Stimulated activated memory B cell treated with anti-CD40 and anti-IgM and Interleukin-4, amounts not matched to agents 10 μg/mL and 1 μg/mL and 100 μg/mL, for 72 hours (primary cell): Measurements from ENCODE around the gene FAM241A.
"Not testable (repeated sequence)": the region's sequence is repeated elsewhere in the genome, so short reads cannot be mapped to it uniquely, and the experiment has no call there.

Experiments
- ATAC-seq: fragments of 150-1000 bp; cut with Tn5 transposase; 2 replicates; pipeline ENCODE4 v1.10.0; 2021
- H3K27ac Mint-ChIP-seq: one replicate; pipeline ENCODE4 v1.8.0; 2022; ENCODE audit warnings: mild to moderate bottlenecking, mixed read lengths
- H3K27me3 Mint-ChIP-seq: one replicate; pipeline ENCODE4 v1.8.0; 2022; ENCODE audit warnings: mixed read lengths
- H3K36me3 Mint-ChIP-seq: one replicate; pipeline ENCODE4 v1.8.0; 2022; ENCODE audit warnings: mixed read lengths
- H3K4me1 Mint-ChIP-seq: one replicate; pipeline ENCODE4 v1.8.0; 2022; ENCODE audit warnings: mixed read lengths
- H3K4me3 Mint-ChIP-seq: one replicate; pipeline ENCODE4 v1.8.0; 2022; ENCODE audit warnings: mild to moderate bottlenecking, moderate library complexity, mixed read lengths
- H3K9me3 Mint-ChIP-seq: one replicate; pipeline ENCODE4 v1.8.0; 2022; ENCODE audit warnings: mixed read lengths

Gene FAM241A

GRCh38 chr4:112145326-112145789 lies at the start of gene FAM241A:
Gene FAM241A (plus strand): TSS chr4:112145454. CDS start chr4:112145581, 127 bp downstream.
- Mint-ChIP-seq H3K4me1 (peaks cover 23% of the 10 kb centered on the region), H3K27ac (peak within 1 kb of the TSS; percentile 74), H3K4me3 (peak within 1 kb of the TSS; percentile 92), H3K27me3 (no peaks in the 10 kb centered on the region), H3K9me3 (peaks cover 3% of the 10 kb centered on the region), H3K36me3 (no peaks in the 10 kb centered on the region)
- peak; percentile 98 for ATAC-seq

DNA sequence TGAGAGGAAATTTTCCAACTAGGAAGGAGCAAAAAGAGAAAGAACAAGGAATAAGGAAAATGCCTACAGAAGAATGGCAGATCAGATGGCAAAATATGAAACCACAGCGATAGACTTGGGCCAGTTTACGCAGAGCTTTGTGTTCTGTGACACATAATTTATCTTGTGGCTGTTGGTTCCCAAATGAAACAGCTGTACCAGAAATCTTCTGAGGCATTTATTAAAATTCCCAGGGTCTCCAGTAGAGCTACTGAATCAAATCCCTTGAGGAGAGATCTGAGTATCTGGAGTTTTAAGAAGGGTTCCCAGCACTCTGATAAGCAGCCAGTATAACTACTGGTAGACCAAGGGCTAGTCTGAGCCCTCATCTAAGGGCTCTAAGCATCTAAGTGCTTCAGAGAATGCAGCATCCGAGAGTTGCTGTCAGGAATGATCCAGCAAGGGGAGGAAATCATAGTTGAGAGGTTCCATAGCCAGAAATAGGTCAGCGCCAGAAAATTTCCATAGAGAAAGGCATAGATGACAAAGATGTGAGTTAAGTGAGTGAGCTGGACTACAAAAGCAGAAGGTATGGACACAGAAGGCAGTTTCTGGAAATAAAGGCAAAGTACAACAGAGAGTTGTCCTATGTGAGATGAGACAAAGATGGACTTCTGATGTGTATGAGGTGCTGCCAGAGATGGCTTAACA lies 46.3 kb upstream of the FAM241A start:
- no peaks in the 10 kb centered on the region for H3K27me3 Mint-ChIP-seq
- H3K36me3 Mint-ChIP-seq: no peaks in the 10 kb centered on the region
- no peak overlapping the region for H3K27ac Mint-ChIP-seq
- H3K4me1 Mint-ChIP-seq: no peaks in the 10 kb centered on the region
- no peak overlapping the region for H3K4me3 Mint-ChIP-seq
- H3K9me3 Mint-ChIP-seq: no peaks in the 10 kb centered on the region
- no peak for ATAC-seq

GRCh38 chr4:112099701-112100297 lies 45.5 kb upstream of the FAM241A start:
- ATAC-seq: no peak
- Mint-ChIP-seq H3K27ac (no peak overlapping the region), H3K27me3 (no peaks in the 10 kb centered on the region), H3K36me3 (no peaks in the 10 kb centered on the region), H3K4me1 (no peaks in the 10 kb centered on the region), H3K4me3 (no peak overlapping the region), H3K9me3 (no peaks in the 10 kb centered on the region)

DNA sequence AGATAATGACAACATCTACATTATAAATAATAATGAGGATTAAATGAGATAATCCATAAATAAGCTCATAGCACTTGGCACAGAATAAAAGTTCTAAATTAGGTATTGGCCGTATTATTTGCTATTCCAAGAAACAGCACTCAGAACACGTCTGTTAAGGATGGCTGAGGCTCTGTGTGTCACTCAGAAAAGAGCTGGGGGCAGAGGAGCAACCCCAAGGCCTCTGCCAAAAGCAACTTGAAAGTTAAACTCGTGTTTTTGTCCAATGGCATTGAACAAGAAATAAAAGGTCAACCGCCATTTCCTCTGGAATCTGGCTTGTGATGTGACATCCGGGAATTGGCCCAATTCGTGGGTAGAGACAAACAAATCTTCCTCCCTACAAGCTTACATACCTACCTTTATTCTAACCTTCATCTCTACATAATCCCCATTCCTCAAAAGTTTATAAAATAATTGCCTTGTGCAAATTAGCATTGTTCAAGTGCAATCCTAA lies 42.3 kb upstream of the FAM241A start:
- Mint-ChIP-seq H3K4me1 (no peaks in the 10 kb centered on the region), H3K36me3 (no peaks in the 10 kb centered on the region), H3K27ac (no peak overlapping the region), H3K4me3 (no peak overlapping the region), H3K9me3 (no peaks in the 10 kb centered on the region), H3K27me3 (no peaks in the 10 kb centered on the region)
- ATAC-seq: no peak

- ATAC-seq: no peak
- no peaks in the 10 kb centered on the region for H3K36me3 Mint-ChIP-seq
- H3K27me3 Mint-ChIP-seq: no peaks in the 10 kb centered on the region
- H3K4me1 Mint-ChIP-seq: peaks cover 6% of the 10 kb centered on the region
- no peak overlapping the region for H3K27ac Mint-ChIP-seq
- H3K4me3 Mint-ChIP-seq: no peak overlapping the region
- no peaks in the 10 kb centered on the region for H3K9me3 Mint-ChIP-seq
Measured at GRCh38 chr4:112105201-112105969, 39.9 kb upstream of the FAM241A start.

- H3K36me3 Mint-ChIP-seq: no peaks in the 10 kb centered on the region
- H3K4me1 Mint-ChIP-seq: peaks cover 6% of the 10 kb centered on the region
- H3K27ac Mint-ChIP-seq: no peak overlapping the region
- H3K4me3 Mint-ChIP-seq: no peak overlapping the region
- no peaks in the 10 kb centered on the region for H3K9me3 Mint-ChIP-seq
- ATAC-seq: no peak
- H3K27me3 Mint-ChIP-seq: no peaks in the 10 kb centered on the region
Measured at GRCh38 chr4:112109360-112110058, 35.7 kb upstream of the FAM241A start.

DNA sequence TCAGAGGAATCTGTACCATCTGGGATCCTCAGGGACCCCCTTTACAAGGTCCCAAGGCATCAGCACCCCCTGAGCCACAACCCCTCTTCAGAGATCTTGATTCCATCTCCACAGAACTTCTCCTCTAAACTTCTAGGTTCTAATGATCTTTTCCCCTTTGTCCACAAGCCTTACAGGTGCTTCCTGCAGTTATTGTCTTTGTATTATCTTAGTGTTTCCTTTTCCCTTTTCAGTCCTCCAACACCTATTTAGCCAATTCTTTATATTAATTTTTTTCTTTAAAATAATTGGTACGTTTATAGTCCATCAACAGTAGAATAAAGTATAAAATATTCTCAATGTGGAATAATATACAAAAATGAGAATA lies 35.2 kb upstream of the FAM241A start:
- ATAC-seq: no peak
- Mint-ChIP-seq H3K4me3 (no peak overlapping the region), H3K27ac (no peak overlapping the region), H3K9me3 (no peaks in the 10 kb centered on the region), H3K4me1 (peaks cover 6% of the 10 kb centered on the region), H3K36me3 (no peaks in the 10 kb centered on the region), H3K27me3 (no peaks in the 10 kb centered on the region)

DNA sequence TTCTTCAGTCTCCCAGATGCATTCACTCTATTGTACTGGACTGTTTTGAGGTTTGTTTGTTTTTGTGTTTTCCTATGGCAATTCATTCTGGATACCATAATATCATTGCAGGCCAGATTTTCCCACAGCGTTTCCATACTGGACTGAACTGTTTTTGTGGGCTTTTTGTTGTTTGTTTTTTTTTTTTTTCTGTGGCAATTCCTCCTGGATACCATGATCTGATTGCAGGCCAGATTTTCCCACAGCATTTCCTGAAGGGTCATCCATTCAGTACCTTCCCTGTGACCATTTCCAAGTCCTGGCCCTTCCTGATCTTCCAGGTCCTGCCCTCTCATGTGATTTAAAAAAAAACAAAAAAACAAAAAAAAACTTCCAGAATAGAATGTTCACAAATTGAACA lies 33.9 kb upstream of the FAM241A start:
- no peak for ATAC-seq
- Mint-ChIP-seq H3K4me1 (peaks cover 6% of the 10 kb centered on the region), H3K4me3 (no peak overlapping the region), H3K36me3 (no peaks in the 10 kb centered on the region), H3K9me3 (no peaks in the 10 kb centered on the region), H3K27ac (no peak overlapping the region), H3K27me3 (no peaks in the 10 kb centered on the region)

DNA sequence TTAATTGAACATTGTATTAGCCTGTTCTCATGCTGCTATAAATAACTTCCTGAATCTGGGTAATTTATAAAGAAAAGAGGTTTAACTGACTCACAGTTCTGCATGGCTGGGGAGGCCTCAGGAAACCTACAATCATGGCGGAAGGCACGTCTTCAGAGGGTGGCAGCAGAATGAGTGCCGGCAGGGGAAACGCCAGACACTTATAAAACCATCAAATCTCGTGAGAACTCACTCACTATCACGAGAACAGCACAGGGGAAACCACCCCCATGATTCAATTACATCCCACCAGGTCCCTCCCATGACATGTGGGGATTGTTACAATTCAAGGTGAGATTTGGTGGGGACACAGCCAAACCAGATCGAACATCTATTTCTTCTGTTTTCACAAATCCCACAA lies 33.2 kb upstream of the FAM241A start:
- H3K4me1 Mint-ChIP-seq, H3K27ac Mint-ChIP-seq, H3K4me3 Mint-ChIP-seq, H3K9me3 Mint-ChIP-seq, H3K27me3 Mint-ChIP-seq, H3K36me3 Mint-ChIP-seq, ATAC-seq: not testable (repeated sequence)

GRCh38 chr4:112112590-112113170 lies 32.6 kb upstream of the FAM241A start:
- ATAC-seq: no peak
- no peak overlapping the region for H3K27ac Mint-ChIP-seq
- no peaks in the 10 kb centered on the region for H3K27me3 Mint-ChIP-seq

DNA sequence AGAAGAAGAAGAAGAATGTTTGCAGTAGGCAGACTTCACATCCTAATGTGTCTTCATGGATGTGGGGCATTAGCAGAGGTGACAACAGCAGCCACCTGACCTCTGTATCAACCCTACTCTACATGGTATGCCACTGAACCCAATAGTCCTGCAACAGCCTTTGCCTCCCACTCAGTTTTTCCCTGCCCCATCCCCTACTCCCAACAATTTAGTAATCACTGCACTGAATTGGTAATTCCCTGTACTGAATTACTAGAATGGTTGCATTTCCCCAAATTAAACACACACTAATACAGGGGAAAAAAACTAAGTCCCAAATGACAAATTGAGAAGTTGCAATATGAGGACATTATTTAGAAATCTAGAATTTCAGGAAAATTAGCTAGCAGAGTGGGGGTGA lies 31.4 kb upstream of the FAM241A start:
- Mint-ChIP-seq H3K9me3 (no peaks in the 10 kb centered on the region), H3K27ac (no peak overlapping the region), H3K4me3 (no peak overlapping the region), H3K27me3 (no peaks in the 10 kb centered on the region), H3K36me3 (no peaks in the 10 kb centered on the region), H3K4me1 (peaks cover 6% of the 10 kb centered on the region)
- ATAC-seq: no peak

More at GRCh38 chr4:112112590-112113170, 32.6 kb upstream of the FAM241A start:
- Mint-ChIP-seq H3K4me1 (peaks cover 6% of the 10 kb centered on the region), H3K4me3 (no peak overlapping the region), H3K9me3 (no peaks in the 10 kb centered on the region), H3K36me3 (no peaks in the 10 kb centered on the region)

DNA sequence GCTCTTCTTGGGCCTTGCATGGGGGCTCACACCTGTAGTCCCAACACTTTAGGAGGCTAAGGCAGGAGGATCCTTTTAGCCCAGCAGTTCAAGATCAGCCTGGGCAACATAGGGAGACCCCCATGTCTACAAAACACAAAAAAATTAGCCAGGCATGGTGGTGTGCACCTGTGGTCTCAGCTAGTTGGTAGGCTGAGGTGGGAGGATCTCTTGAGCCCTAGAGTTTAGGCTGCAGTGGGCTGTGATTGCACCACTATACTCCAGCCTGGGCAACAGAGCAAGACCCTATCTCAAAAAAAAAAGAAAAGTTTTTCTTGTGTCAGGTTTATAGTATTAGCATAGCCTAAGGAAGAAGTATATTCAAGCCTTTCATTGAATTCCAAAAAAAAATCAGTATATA lies 30.8 kb upstream of the FAM241A start:
- H3K27ac Mint-ChIP-seq: no peak overlapping the region
- no peaks in the 10 kb centered on the region for H3K36me3 Mint-ChIP-seq
- H3K4me3 Mint-ChIP-seq: no peak overlapping the region
- peaks cover 9% of the 10 kb centered on the region for H3K4me1 Mint-ChIP-seq
- no peaks in the 10 kb centered on the region for H3K9me3 Mint-ChIP-seq
- ATAC-seq: no peak
- H3K27me3 Mint-ChIP-seq: no peaks in the 10 kb centered on the region

DNA sequence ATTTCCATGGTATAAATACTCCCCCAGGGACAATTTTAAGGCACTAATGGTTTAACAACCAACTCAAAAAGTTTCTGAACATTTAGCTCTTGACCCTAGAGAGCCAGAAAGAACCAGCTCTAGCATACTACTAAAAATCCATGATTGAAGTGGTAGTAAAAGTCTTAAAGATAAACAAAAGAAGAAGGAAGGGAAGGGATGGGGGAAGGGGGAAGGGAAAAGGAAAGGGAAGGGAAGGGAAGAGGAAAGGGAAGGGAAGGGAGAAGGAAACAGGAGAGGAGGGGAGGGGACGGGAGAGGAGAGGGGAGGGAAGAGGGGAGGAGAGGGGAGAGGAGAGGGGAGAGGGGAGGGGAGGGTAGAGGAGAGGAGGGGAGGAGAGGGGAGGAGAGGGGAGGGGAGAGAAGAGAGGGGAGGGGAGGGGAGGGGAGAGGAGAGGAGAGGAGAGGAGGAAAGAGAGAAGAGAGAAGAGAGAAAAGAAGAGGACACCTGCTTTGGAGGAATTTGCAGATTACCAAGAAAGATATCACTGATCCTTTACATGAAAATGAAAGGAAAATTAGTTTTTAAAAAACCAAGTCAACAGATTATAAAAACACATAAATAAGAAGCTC lies 26.4 kb upstream of the FAM241A start:
- Mint-ChIP-seq H3K27ac (no peak overlapping the region), H3K4me1 (peaks cover 5% of the 10 kb centered on the region), H3K27me3 (no peaks in the 10 kb centered on the region), H3K36me3 (no peaks in the 10 kb centered on the region), H3K4me3 (no peak overlapping the region), H3K9me3 (no peaks in the 10 kb centered on the region)
- no peak for ATAC-seq

DNA sequence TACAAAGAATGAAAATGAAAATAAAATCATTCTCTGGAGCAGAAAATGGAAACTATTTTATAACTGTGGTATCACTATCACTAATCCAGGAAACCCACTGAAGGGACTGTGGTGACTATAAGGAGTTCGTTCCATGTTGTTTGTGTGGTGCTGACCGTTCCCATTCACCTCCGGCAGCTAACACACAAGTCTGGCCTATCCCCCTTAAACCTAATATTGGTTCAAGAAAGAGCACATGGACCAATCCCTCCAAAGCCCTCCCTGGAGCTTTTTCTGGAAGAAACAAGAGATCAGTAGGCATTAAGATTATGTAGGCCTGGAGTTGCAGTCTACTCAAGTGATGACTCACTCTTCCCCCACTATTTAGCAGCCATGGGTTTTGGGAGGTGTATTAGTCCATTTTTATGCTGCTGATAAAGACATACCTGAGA lies 25.9 kb upstream of the FAM241A start:
- no peak overlapping the region for H3K4me3 Mint-ChIP-seq
- H3K36me3 Mint-ChIP-seq: no peaks in the 10 kb centered on the region
- no peaks in the 10 kb centered on the region for H3K27me3 Mint-ChIP-seq
- H3K9me3 Mint-ChIP-seq: no peaks in the 10 kb centered on the region
- ATAC-seq: peak; percentile 59
- no peak overlapping the region for H3K27ac Mint-ChIP-seq
- peaks cover 5% of the 10 kb centered on the region for H3K4me1 Mint-ChIP-seq
